GM23338 (cell line): ENCODE data around the gene SCGB1A1.
"Not testable (repeated sequence)": the region's sequence is repeated elsewhere in the genome, so short reads cannot be mapped to it uniquely, and the experiment has no call there.

Experiments used
- CREB1 ChIP-seq: fragments of 250-450 bp; sonication (Bioruptor Pico); IDR thresholded peaks from 2 replicates; pipeline ENCODE4 v1.5.0; 2020; ENCODE audit warnings: low read depth, mild to moderate bottlenecking, moderate library complexity
- ETS1 ChIP-seq: IDR thresholded peaks from 2 replicates; pipeline ENCODE4 v1.6.1; 2016; ENCODE audit warnings: antibody characterized with exemption
- EZH2 ChIP-seq: fragments of 200-600 bp; sonication (generic); IDR thresholded peaks from one replicate; pipeline ENCODE4 v1.8.0; 2017; ENCODE audit warnings: antibody characterized with exemption, mild to moderate bottlenecking, low read depth; ENCODE audit not compliant: unreplicated experiment
- EZH2phosphoT487 ChIP-seq: fragments of 200-600 bp; sonication (generic); IDR thresholded peaks from one replicate; pipeline ENCODE4 v1.8.1; 2018; ENCODE audit warnings: antibody characterized with exemption; ENCODE audit not compliant: unreplicated experiment
- JUNB ChIP-seq: IDR thresholded peaks from one replicate; pipeline ENCODE4 v1.6.1; 2016; ENCODE audit warnings: antibody characterized with exemption; ENCODE audit not compliant: unreplicated experiment
- POLR2AphosphoS5 ChIP-seq: IDR thresholded peaks from 2 replicates; pipeline ENCODE4 v1.6.1; 2016; ENCODE audit warnings: antibody characterized with exemption, low read depth
- STAT1 ChIP-seq: IDR thresholded peaks from one replicate; pipeline ENCODE4 v1.6.1; 2016; ENCODE audit warnings: antibody characterized with exemption; ENCODE audit not compliant: unreplicated experiment
- ZNF331 ChIP-seq: fragments of 250-450 bp; sonication (Bioruptor Pico); IDR thresholded peaks from 2 replicates; pipeline ENCODE4 v1.5.0; 2020; ENCODE audit warnings: low read depth, mild to moderate bottlenecking, moderate library complexity
- TF ChIP-seq, protein P1 (sequence below), 2 experiments: fragments of 200-600 bp in 1 of 2; sonication (generic) in 1 of 2; conservative IDR thresholded peaks; 2 replicates each; pipeline versions ENCODE4 v1.5.1 to v1.6.1; 2016 to 2017; ENCODE audit warnings: antibody characterized with exemption in 2 of 2, low read depth in 2 of 2, mild to moderate bottlenecking in 2 of 2, moderate library complexity in 1 of 2
- TF ChIP-seq, protein P2 (sequence below): IDR thresholded peaks from one replicate; pipeline ENCODE4 v1.6.1; 2018; ENCODE audit warnings: antibody characterized with exemption; ENCODE audit not compliant: unreplicated experiment

- not testable (repeated sequence) for TF ChIP-seq ETS1, EZH2, CREB1, POLR2AphosphoS5, EZH2phosphoT487, JUNB, STAT1, ZNF331
- TF ChIP-seq, protein P1, sequence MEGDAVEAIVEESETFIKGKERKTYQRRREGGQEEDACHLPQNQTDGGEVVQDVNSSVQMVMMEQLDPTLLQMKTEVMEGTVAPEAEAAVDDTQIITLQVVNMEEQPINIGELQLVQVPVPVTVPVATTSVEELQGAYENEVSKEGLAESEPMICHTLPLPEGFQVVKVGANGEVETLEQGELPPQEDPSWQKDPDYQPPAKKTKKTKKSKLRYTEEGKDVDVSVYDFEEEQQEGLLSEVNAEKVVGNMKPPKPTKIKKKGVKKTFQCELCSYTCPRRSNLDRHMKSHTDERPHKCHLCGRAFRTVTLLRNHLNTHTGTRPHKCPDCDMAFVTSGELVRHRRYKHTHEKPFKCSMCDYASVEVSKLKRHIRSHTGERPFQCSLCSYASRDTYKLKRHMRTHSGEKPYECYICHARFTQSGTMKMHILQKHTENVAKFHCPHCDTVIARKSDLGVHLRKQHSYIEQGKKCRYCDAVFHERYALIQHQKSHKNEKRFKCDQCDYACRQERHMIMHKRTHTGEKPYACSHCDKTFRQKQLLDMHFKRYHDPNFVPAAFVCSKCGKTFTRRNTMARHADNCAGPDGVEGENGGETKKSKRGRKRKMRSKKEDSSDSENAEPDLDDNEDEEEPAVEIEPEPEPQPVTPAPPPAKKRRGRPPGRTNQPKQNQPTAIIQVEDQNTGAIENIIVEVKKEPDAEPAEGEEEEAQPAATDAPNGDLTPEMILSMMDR (conservative IDR thresholded peaks at IDR 0.05; ENCODE audit: low read depth in 2 of 2): not testable (repeated sequence)
- TF ChIP-seq, protein P2, sequence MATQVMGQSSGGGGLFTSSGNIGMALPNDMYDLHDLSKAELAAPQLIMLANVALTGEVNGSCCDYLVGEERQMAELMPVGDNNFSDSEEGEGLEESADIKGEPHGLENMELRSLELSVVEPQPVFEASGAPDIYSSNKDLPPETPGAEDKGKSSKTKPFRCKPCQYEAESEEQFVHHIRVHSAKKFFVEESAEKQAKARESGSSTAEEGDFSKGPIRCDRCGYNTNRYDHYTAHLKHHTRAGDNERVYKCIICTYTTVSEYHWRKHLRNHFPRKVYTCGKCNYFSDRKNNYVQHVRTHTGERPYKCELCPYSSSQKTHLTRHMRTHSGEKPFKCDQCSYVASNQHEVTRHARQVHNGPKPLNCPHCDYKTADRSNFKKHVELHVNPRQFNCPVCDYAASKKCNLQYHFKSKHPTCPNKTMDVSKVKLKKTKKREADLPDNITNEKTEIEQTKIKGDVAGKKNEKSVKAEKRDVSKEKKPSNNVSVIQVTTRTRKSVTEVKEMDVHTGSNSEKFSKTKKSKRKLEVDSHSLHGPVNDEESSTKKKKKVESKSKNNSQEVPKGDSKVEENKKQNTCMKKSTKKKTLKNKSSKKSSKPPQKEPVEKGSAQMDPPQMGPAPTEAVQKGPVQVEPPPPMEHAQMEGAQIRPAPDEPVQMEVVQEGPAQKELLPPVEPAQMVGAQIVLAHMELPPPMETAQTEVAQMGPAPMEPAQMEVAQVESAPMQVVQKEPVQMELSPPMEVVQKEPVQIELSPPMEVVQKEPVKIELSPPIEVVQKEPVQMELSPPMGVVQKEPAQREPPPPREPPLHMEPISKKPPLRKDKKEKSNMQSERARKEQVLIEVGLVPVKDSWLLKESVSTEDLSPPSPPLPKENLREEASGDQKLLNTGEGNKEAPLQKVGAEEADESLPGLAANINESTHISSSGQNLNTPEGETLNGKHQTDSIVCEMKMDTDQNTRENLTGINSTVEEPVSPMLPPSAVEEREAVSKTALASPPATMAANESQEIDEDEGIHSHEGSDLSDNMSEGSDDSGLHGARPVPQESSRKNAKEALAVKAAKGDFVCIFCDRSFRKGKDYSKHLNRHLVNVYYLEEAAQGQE: not testable (repeated sequence)
Measured at GRCh38 chr11:62449912-62450311, 31.1 kb downstream of the SCGB1A1 start.
